ENCODE results near the gene SSBP2. TPM values are rescaled to one million over a fixed set of nuclear protein-coding genes. Genes with fewer than 3 reads are reported as not detected.
A peak's percentile ranks its signal among the peaks of the same experiment; 100 is the strongest.

SSBP2 gene
- total RNA-seq, 1 donor from 2014 or later: 47.9 TPM

DNA sequence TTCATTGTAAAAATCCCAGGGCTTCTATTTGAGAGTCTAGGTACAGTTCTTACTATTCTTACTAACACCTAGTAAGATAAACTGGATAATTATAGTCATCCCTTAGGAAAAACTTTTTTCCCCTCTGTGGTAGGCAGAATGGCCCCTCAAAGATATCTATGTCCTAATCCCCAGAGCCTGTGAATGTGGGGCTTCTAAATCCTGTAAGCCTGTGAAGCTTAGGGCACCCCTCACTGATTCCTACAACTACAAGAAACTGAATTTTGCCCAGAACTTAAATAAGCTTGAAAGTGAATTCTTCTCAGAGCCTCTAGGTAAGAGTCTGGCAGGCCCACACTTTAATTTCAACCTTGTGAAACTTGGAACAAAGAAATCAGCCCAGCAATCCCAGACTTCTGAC lies 226.9 kb downstream of the SSBP2 start:
- TF ChIP-seq, protein P1, sequence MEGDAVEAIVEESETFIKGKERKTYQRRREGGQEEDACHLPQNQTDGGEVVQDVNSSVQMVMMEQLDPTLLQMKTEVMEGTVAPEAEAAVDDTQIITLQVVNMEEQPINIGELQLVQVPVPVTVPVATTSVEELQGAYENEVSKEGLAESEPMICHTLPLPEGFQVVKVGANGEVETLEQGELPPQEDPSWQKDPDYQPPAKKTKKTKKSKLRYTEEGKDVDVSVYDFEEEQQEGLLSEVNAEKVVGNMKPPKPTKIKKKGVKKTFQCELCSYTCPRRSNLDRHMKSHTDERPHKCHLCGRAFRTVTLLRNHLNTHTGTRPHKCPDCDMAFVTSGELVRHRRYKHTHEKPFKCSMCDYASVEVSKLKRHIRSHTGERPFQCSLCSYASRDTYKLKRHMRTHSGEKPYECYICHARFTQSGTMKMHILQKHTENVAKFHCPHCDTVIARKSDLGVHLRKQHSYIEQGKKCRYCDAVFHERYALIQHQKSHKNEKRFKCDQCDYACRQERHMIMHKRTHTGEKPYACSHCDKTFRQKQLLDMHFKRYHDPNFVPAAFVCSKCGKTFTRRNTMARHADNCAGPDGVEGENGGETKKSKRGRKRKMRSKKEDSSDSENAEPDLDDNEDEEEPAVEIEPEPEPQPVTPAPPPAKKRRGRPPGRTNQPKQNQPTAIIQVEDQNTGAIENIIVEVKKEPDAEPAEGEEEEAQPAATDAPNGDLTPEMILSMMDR (IDR thresholded peaks at IDR 0.05): no peak
- Mint-ChIP-seq H3K4me3 (ENCODE audit: unreplicated experiment) (no peak overlapping the region), H3K4me1 (ENCODE audit: low read depth) (peaks cover 18% of the 10 kb centered on the region), H3K9me3 (ENCODE audit: low read depth) (no peaks in the 10 kb centered on the region), H3K27me3 (ENCODE audit: low read depth) (no peaks in the 10 kb centered on the region), H3K27ac (ENCODE audit: unreplicated experiment) (no peak overlapping the region), H3K36me3 (ENCODE audit: low read depth) (no peaks in the 10 kb centered on the region)
- no peak for DNase-seq (ENCODE audit: low spot score)

GRCh38 chr5:81522571-81522970 lies 228.3 kb downstream of the SSBP2 start:
- Mint-ChIP-seq H3K27ac (ENCODE audit: unreplicated experiment) (peak overlapping the region; percentile 15), H3K4me3 (ENCODE audit: unreplicated experiment) (no peak overlapping the region), H3K36me3 (ENCODE audit: low read depth) (no peaks in the 10 kb centered on the region), H3K9me3 (ENCODE audit: low read depth) (no peaks in the 10 kb centered on the region), H3K27me3 (ENCODE audit: low read depth) (no peaks in the 10 kb centered on the region), H3K4me1 (ENCODE audit: low read depth) (peaks cover 18% of the 10 kb centered on the region)
- no peak for DNase-seq (ENCODE audit: low spot score)
- TF ChIP-seq, protein P1 (IDR thresholded peaks at IDR 0.05): no peak

- DNase-seq (ENCODE audit: low spot score): no peak
- TF ChIP-seq, protein P1 (IDR thresholded peaks at IDR 0.05): no peak
- no peaks in the 10 kb centered on the region for H3K27me3 Mint-ChIP-seq (ENCODE audit: low read depth)
- H3K27ac Mint-ChIP-seq (ENCODE audit: unreplicated experiment): no peak overlapping the region
- peaks cover 14% of the 10 kb centered on the region for H3K4me1 Mint-ChIP-seq (ENCODE audit: low read depth)
- H3K36me3 Mint-ChIP-seq (ENCODE audit: low read depth): no peaks in the 10 kb centered on the region
- H3K9me3 Mint-ChIP-seq (ENCODE audit: low read depth): no peaks in the 10 kb centered on the region
- H3K4me3 Mint-ChIP-seq (ENCODE audit: unreplicated experiment): no peak overlapping the region
Measured at GRCh38 chr5:81520769-81521168, 230.1 kb downstream of the SSBP2 start.

- Mint-ChIP-seq H3K9me3 (ENCODE audit: low read depth) (no peaks in the 10 kb centered on the region), H3K36me3 (ENCODE audit: low read depth) (no peaks in the 10 kb centered on the region), H3K27ac (ENCODE audit: unreplicated experiment) (no peak overlapping the region), H3K27me3 (ENCODE audit: low read depth) (no peaks in the 10 kb centered on the region), H3K4me3 (ENCODE audit: unreplicated experiment) (no peak overlapping the region), H3K4me1 (ENCODE audit: low read depth) (peaks cover 9% of the 10 kb centered on the region)
- DNase-seq (ENCODE audit: low spot score): no peak
- TF ChIP-seq, protein P1 (IDR thresholded peaks at IDR 0.05): no peak
Measured at GRCh38 chr5:81519217-81519905, 231.5 kb downstream of the SSBP2 start.

DNA sequence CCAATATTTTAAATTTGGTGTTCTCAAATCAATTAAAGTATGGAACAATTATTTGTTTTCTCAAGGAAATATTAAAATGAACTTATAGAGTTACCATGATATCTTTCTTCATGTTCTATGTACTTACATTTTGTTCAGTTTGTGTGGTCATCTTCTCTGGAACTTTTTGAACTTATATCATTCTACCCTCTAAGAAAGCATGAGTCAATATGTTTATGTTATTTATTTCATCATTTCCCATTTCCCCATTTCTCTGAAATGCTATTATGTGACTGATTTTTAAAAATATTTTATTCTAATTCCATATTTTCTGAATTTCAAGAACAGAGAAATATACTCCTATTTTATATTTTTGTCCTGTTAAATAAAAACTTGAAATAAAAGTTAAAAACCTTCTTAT lies 233.4 kb downstream of the SSBP2 start:
- Mint-ChIP-seq H3K4me1 (ENCODE audit: low read depth) (peaks cover 3% of the 10 kb centered on the region), H3K27ac (ENCODE audit: unreplicated experiment) (peak overlapping the region; percentile 32), H3K4me3 (ENCODE audit: unreplicated experiment) (no peak overlapping the region), H3K27me3 (ENCODE audit: low read depth) (no peaks in the 10 kb centered on the region), H3K36me3 (ENCODE audit: low read depth) (no peaks in the 10 kb centered on the region), H3K9me3 (ENCODE audit: low read depth) (no peaks in the 10 kb centered on the region)
- DNase-seq (ENCODE audit: low spot score): no peak
- TF ChIP-seq, protein P1 (IDR thresholded peaks at IDR 0.05): no peak

Measured in chondrocyte (in vitro differentiated cells).